HG03175 (cell line): ENCODE data around the gene FBXL19.

Experiments
- ATAC-seq: cut with Tn5 transposase; IDR thresholded peaks from one replicate; pipeline ENCODE4 v1.9.1; 2021; ENCODE audit warnings: mild to moderate bottlenecking, moderate library complexity; ENCODE audit not compliant: unreplicated experiment

The FBXL19 gene

GRCh38 chr16:30894540-30895368 is 28.6 kb upstream of the FBXL19 start:
- ATAC-seq: no peak

DNA sequence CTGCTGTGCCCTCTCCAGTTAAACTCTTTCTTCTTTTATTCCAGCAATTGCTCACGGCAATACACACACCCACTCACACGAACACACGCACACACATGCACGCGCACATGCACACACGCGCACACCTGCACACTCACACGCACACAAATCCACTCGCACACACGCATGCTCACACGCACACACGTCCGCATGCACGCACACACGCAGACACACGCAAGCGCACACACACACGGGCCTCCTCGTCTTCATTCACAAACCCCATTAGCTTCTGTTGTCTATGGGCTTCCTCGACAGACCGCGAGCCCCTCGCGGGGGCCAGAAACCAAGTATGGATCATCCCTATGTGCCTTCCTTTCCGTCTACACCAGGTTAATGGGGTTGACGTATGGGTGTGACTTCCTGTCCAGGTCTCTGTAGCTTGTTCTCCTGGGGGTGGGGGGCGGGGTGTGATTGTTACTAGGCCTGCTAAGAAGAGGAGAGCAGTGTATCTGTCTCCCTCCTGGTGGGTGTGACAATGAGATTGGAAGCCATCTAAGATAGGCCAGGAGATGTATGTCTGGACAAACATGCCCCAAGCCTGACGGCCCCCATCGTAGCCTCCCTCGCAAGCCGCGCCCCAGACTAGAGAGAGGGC is 27.6 kb upstream of the FBXL19 start:
- ATAC-seq: no peak

DNA sequence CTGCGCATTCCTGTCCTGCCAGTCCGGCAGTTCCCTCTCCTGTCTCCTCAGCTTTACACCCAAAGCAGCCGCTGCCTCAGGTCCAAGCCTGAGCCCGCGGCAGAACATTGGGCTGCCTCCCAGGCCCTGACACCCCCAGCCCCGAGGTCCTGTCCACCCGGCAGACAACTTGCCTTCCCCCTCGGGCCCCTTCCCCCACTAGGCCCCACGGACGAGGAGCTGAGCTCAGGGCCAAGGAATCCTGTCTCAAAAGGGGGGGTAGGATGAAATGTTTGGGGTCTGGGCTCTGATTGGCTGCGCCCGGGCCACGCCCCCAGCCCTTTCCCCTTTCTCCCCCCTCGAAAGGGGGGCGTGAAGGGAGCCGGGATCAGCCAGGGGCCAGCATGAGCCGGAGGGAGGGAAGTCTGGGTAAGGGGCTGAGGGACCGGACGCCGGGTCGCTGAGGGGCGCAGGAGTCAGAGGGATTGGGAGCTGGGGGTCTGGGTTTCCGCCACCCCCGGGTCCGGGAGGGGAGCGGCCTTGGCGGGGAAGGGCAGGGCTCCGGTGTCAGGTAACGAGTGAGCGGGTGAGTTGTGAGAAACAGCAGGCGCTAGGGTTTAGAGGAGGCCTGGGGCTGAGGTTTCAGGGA is 27.0 kb upstream of the FBXL19 start, which contains the start of gene CTF1:
CTF1 (plus strand) TSS at position 354 of the 628 bp plus-strand sequence; CDS start at position 384, 30 bp downstream.
- no peak for ATAC-seq

- no peak for ATAC-seq
Measured at GRCh38 chr16:30896889-30897733, 26.3 kb upstream of the FBXL19 start.

DNA sequence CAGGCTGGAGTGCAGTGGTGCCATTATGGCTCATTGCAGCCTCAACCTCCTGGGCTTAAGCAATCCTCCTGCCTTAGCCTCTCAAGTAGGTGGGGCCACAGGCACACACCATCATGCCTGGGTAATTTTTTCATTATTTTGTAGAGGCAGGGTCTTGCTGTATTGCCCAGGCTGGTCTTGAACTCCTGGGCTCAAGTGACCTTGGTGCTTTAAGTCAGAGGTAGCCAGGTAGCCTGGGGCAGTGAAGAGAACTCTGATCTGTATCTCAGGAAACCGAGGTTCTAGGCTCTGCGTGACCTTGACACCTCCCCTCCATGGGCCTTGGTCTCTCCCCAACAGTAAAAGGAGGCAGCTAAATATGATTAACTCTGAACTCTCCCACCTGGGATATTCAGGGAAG is 23.6 kb upstream of the FBXL19 start:
- ATAC-seq: no peak

GRCh38 chr16:30900588-30900987 is 22.8 kb upstream of the FBXL19 start:
- no peak for ATAC-seq

- ATAC-seq: no peak
Measured at GRCh38 chr16:30901201-30902028, 22.0 kb upstream of the FBXL19 start.

GRCh38 chr16:30902029-30902972 is 21.1 kb upstream of the FBXL19 start:
- ATAC-seq: no peak

DNA sequence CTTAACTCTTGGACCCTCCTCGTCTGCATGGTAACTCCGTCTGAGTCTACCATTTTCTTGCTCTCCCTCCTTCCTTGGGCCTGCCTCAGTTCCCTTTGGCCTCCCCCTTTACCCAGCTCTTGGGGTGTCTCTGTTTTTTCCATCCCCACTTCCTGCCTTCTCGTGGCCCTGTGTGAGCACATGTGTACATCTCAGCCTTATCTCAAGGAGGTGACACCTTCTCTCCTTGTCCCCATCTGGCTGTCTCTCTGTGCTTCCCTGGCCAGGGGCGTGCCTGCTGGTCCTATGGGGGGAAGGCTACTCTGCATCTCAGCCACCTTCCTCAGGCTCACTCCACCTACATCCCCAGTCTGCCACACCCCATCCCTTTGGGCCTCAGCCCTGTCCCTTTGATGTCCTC is 20.4 kb upstream of the FBXL19 start:
- ATAC-seq: no peak

DNA sequence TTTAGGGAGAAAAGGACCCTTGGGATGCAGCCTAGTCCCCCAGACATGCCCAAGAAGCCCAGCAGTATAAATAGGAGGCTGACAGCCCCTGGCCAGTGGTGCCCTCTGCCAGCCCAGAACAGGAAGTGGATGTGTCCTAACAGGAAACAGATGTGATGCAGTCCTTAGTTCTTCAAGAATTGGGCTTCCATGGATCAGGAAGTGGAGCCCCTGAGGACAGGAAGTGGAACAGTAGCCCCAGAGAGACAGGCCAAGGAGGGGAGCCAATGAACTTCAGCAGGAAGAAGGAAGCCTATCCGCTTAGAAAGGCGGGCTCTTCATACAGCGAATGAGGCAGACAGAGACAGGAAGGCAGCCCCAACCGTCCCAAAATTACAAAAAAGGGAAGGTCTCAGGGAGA is 19.8 kb upstream of the FBXL19 start:
- no peak for ATAC-seq

DNA sequence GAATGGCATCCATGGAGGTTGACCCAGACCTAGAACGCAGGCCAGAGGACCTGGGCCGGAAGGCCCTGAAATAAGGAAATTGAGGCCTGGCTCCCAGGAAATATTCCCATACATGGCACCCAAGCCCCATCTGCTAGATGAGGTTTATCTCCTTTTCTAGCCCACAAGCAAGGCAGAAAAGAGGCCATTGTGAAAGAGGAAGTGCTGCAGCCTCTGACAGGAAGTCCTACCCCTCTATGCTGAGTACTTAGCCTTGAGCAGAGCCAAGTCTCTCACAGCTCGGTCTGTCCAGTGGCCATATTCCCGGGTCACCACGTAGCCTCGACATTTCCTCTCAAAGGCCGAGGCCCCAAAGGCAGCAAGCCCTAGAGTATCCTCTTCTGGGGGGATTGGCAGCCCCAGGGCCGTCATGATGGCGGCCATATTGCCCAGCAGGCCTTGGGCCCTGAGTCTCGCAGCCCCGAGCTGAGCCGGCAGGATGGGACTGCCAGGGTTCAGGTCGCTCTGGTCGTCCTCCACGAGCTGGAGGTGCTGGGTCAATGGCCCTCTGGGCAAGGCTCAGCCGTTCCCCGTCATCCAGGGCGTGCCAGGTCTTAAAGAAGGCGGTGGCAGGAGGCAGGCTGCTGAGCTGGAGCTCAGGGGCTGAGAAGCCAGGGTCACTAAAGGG is 19.1 kb upstream of the FBXL19 start:
- ATAC-seq: no peak

DNA sequence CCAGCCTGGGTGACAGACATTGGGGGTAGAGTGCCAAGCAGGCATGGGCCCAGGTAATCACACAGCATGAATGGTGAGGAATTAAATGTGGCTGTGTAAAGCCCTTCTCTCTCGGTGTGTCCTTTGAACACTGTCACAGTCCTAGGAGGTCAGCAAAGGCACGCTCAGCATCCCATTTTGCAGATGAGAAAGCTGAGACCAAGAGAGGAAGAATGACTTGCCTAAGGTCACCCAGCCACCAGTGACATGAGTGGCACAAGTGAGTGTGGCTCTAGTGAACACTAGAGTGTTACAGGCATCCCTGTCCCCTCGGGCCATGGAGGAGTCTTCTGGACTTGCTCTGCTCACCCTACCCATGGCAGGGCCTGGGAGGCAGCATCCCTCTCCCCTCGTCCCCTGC is 16.3 kb upstream of the FBXL19 start:
- no peak for ATAC-seq

- ATAC-seq: no peak
Measured at GRCh38 chr16:30910427-30911029, 12.8 kb upstream of the FBXL19 start.

GRCh38 chr16:30912794-30913412 is 10.5 kb upstream of the FBXL19 start:
- ATAC-seq: no peak

GRCh38 chr16:30914830-30915229 is 8.5 kb upstream of the FBXL19 start:
- ATAC-seq: no peak

- ATAC-seq: no peak
Measured at GRCh38 chr16:30918614-30919013, 4.8 kb upstream of the FBXL19 start.

DNA sequence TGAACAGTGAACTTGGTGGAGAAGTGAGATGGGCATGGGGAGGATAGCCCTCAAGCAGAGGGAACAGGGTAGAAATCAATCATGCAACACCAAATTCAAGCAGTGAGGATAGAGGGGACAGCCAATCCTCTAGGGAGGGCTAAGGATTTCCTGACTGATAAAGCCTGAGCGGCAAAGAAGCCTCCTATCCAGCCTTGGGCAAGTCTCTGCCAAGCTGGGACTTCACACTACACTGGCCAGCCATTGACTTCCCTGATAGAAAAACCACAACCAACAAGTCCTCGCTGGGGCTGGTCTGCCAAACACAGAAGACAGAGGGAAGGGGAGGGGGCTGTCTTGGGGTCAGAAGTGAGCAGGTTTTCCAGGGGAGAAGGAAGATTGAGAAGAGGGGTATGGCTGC is 2.5 kb upstream of the FBXL19 start:
- no peak for ATAC-seq

DNA sequence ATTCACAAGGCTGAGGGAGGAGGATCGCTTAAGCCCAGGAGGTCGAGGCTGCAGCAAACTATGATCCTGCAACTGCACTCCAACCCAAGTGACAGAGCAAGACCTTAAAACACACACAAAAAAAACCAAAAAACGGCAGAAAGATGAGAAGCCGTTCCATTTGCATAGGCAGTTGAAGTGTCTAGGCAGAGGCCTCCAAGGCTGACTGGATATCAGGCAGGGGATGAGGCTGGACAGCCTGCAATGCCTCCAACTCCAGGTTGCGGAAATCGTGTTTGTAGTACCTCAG is 2.0 kb upstream of the FBXL19 start:
- no peak for ATAC-seq
